8988T (cell line): ENCODE results near the gene ELK1.
A peak's percentile ranks its signal among the peaks of the same experiment; 100 is the strongest.
"Not testable (repeated sequence)": the region's sequence is repeated elsewhere in the genome, so short reads cannot be mapped to it uniquely, and the experiment has no call there.

ENCODE experiments used
- DNase-seq: peaks from one replicate; pipeline ENCODE4 v3.0.0; 2011

Gene ELK1, protein sequence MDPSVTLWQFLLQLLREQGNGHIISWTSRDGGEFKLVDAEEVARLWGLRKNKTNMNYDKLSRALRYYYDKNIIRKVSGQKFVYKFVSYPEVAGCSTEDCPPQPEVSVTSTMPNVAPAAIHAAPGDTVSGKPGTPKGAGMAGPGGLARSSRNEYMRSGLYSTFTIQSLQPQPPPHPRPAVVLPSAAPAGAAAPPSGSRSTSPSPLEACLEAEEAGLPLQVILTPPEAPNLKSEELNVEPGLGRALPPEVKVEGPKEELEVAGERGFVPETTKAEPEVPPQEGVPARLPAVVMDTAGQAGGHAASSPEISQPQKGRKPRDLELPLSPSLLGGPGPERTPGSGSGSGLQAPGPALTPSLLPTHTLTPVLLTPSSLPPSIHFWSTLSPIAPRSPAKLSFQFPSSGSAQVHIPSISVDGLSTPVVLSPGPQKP

DNA sequence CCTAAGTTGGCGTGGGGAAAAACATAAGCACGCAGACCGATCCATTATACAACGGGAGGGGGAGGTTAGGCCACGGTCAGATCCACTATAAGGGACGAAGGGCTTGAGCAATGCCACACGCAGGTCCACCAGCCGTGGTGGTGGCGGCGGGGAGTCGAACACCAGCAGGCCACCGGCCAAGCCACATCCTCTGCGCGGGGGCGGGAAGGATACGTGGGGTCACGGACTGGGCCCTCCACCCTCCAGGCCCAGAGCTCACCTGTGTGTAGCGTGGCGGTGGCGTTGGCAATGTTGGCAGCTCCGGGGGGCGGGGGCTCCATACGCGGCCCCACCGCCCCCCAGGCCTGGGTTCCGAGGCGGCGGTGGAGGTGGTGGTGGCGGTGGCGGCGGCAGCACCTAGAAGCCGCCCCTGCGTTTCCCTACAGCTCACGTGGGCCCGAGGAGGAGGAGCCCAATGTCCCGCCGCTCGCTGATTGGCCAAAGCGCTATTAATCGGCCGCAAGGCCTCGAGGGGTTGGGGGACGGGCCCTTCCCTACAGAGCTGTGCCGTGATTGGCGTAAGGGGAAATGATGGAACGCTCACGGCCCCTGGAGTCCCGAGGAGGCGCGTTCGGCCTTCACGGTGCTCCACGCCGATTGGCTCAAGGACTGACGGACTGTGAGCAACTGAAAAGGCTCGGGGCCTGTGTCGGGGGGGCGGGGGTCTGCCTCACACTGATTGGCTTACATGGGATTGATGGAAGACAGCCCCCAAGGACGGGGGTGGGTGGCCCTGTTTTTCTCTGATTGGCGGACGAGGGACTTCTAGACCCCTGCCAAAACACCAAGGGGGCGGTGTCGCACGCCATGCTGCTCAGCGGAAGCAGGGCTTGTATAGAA is at the start of gene ELK1:
Gene ELK1, minus strand, starts transcription at position 400 of the 879 bp plus-strand sequence. CDS start 9,122 bp downstream, outside the sequence.
- peak; percentile 65 for DNase-seq

DNA sequence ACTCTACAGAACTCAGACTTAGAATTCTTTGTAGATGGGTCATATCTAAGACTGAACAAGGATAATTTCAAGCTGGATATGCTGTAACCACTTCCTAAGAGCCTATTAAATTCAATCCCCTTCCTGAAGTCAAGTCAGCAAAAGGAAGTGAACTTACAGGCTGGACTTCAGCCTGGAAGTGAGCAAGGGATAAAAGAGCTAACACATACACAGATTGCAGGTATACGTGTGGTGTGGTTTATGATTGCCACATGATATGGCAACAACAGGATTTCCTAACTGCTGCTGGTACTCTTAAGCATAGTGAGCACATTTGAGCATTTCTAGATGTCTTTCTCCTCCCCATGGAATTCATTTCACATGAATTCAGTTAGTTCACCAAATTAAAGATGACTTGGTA is 46.8 kb upstream of the ELK1 start:
- DNase-seq = no peak

DNA sequence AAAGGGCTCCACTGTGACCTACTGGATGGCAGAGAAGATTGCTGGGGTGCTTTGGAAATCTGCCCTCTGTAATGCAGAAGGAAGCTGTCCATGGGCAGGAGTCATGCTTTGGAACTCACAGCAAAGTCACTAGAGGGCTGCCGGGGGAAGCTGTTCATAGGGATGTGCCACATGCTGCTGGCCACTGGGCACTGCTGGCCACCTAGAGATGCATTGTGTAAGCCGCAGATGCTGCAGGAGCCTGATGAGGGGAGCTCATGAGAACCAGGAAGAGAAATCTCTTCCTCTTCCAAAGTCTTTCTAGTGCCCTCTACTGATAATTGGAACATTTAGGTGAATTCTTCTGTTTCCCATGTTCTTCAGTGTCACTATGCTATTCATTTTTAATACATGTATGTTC is 39.8 kb upstream of the ELK1 start:
- DNase-seq = no peak

DNA sequence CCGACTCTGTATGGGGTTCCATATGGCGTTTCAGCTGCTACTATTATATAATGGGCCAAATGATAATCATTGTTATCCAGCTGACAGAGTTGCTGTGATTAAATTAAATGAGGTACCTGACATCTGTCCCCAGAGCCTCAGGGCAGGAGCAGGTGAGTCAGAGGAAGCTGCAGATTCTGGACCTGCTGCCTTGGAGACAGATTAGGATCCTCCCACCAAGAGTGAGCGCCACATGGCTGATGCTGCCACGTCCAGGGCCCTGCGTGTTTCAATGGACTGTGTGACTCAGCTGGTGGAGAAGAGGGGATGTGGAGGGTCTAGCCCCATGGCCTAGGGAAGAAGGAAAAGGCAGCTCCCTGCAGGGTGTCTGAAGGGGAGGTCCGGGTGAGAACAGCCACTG is 36.9 kb upstream of the ELK1 start:
- no peak for DNase-seq

DNA sequence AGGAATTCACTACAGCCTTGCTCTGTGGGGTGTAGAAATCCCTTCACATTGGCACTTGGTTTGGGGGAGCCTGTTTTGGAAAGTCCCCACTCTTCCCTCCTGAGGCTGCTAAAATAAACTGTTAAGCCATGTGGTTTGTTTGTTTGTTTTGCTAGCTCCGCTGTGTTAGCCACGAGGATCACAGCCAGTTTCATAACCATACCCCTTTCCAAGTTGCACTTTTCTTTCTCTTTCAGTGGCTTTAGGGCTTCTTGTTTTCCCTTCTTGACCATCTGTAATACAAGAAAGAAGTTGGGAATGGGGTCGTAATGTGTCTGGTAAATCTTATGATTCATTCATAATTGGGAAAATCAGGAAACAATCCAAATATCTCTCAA is 33.5 kb upstream of the ELK1 start:
- no peak for DNase-seq

DNA sequence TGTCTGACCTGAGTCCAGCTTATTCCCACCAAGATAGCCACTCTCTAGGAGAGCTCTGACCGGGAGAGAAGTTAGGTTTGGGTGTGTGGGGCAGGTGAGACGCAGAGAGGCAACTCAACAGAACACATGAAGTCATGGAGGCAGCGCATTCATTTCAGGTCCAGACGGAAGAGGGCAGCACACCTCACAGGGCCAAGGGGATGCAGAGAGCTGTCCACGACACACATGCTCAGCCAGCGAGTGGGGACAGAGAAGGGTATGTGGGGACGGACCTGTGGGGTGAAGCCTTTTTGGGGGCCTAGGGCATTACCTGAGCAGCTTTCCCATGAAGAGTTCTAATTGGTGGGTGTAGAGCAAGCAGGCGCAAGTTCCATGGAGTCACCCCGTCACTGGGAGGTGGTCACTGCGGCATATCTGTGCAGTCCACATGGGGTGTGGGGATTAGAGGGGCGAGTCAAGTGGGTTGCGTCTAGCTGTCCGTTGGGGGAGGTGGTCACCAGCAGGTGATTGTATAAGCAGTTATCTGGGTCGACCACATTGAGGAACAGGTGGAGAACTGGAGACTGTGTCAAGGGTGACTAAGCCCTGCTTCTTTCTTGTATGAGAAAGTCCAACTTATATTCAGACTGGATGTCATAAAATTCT is 32.9 kb upstream of the ELK1 start:
- no peak for DNase-seq

DNA sequence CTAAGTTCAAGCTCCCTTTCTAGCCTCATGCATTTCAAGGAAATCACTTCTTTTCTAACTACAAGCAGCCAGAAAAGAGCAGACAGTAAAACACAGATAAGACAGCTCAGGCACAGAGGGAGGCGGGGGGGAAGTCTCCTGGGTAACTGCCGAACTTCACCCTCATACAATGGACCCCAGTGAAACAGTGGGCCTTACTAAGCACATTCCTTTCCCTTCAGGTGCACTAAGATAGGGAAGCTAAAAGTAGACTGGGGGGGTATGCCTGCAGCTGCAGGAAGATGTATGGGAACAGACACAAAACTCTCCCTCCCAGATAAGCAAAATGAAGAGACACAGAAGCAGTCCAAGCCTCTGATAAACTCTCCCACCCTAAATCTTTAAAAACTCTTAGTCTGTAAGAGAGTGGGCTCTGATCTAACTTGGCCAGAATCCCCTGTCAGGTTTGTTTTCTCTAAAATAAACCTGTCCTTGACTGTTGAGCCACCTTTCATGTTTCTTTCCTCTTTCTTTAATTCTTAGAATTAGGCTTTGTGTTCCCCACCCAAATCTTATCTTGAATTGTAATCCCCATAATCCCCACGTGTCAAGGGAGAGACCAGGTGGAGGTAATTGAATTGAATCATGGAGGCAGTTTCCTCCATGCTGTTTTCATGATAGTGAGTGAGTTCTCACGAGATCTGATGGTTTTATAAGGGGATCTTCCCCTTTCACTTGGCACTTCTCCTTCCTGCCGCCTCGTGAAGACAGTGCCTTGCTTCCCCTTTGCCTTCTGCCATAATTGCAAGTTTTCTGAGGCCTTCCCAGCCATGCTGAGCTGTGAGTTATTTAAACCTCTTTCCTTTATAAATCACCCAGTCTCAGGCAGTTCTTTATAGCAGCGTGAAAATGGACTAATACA is 25.8 kb upstream of the ELK1 start:
- DNase-seq = not testable (repeated sequence)

DNA sequence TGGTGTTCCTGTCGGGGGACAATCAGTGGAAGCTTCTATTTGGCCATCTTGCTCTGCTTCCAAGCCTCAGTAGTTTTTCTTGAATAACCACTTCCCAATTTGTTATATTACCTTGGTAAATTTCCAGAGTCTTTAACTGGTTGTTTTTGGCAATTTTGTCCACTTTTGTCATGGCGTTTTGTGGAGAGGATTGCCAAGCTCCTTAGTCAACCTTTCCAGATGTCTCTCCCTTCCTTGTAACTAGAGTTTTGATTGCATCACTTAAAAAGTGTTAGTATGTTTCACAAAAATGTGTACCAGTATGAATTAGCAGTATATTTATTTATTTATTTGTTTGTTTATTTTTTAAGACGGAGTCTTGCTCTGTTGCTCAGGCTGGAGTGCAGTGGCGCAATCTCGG is 24.4 kb upstream of the ELK1 start:
- DNase-seq = no peak

DNA sequence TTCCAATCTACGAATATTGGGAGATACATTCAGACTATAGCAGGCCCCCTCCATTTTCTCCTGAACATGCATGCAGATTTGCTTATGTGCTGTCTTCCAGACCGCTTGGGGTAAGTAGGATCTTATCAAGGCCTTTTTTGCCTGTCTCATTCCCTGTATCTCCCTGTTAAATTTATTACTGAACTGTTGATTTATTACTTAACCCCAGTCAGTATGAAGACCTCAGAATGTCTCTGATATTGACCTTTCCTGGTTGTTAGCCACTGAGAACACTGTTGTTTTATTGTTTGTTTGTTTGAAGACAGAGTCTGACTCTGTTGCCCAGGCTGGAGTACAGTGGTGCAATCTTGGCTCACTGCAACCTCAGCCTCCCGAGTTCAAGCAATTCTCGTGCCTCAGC is 15.4 kb upstream of the ELK1 start:
- not testable (repeated sequence) for DNase-seq

DNA sequence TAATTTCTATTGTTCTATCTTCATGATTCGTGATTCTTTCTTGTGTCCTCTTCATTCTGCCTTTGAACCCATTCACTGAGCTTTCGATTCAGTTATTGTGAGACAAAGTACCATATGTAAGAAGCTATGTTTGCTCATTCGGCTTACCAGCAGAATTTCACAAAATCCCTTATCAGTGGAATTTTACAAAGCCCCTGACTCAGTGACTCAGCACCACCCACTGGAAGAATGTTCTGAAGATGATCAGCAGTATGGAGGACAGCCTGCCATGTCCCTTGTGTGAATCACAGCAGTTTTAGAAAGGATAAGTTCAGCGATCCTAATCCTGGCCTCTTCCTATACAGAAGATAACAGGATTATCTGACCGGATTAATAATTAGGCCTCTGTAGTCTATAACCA is 14.4 kb upstream of the ELK1 start:
- no peak for DNase-seq

DNA sequence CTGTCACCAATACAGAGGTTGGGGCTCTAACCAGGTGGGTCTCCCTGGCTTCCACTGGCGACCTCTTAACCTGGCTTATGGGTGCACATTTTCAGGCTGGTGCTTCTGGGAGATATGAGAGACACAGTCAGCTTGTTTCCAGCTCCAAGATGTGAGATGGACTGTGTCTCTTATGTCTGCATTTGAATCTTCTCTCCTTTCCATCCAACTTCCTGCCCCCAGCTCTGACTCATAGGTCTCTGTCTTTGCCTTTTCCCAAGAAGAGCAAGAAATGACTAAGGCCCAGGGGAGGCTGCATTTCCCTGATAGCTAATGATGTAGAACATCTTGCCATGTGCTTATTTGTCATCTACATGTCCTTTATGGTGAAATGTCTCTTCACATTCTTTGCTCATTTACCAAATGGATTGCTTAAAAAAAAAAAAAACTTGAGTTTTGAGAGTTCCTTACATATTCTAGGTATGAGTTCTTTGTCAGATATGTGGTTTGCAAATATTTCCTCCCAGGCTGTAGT is 11.8 kb upstream of the ELK1 start:
- no peak for DNase-seq

DNA sequence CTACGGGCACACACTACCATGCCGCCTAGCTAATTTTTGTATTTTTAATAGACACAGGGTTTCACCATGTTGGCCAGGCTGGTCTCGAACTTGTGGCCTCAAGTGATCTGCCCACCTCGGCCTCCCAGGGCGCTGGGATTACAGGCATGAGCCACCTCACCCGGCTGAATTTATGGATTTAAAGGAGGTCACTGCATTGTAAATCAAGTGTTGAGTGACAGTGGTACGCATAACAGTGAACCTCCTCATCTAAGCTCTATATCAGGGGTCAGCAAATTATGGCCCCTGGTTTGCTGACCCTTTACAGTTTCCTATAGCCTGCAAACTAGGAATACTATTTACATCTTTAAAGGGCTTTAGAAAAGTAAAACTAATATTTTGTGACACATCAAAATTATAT is 11.2 kb upstream of the ELK1 start:
- no peak for DNase-seq

DNA sequence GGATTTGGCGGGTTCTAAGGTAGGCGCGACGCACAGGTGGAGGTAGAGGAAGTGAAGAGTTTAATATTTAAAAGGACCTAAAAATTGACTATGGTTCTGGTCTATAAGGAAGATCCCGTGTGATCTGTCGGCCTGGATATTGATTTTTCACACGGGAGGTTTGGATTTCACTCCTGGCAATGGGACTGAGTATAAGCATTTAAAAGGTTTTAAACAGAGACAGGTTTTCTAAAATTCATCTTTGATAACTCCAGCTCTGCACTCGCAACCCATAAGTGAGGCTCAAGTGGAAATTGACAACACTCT is 9.0 kb upstream of the ELK1 start:
- DNase-seq = no peak

DNA sequence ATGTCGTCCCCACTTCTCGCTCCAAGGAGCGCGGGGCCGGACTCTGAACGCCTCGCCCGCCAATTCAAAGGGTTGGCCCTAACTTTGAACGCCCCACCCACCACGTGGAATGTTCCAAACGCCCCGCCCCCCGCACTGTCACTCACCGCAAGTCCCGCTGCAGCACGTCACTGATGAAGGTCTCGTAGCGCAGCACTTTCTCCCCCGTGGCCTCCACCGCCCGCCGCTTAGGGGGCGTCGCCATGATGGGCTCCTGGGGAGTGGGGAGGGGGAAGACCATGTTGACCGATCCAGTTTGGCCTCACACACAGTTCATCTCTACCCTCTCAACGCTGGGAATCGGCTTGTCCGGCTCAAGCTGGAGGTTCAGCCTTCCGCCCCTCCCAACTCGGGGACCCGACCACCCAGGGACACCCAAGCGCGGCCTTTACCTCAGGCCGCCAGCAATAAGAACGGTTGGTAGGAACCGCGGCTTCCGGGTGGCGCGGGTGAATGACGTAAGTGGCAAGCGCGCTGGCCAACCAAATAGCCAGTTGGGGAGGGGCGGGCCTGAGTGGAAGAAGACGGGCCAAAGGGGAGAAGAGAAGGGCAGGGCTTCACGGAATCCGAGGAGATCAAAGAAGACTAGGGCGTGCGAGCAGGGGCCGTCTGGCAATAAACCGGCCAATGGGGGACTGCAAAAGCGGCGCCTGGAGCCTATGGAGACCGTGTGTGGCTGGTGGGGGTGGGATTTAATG is 8.5 kb upstream of the ELK1 start, which contains the start of gene UXT:
Gene UXT, minus strand, starts transcription at position 497 of the 737 bp plus-strand sequence. Its CDS starts 253 bp downstream, at position 244.
- DNase-seq = peak; percentile 44

DNA sequence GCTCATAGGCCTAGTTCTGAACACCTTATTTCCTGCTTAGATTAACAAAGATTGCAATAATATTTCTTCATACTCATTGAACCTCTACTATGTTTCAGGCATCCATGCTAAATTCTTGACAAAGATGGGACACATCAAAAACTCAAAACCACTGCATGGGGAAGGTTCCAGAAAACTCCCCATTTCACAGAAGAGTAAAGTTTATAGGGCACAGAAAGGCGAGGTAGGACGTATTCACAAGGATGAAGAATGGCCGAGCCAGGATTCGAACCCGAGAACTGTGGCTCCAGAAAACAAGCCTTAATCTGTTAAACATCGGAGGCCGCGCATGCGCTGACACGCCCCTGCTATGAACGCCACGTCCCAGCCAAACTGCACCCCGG is 7.9 kb upstream of the ELK1 start:
- no peak for DNase-seq

DNA sequence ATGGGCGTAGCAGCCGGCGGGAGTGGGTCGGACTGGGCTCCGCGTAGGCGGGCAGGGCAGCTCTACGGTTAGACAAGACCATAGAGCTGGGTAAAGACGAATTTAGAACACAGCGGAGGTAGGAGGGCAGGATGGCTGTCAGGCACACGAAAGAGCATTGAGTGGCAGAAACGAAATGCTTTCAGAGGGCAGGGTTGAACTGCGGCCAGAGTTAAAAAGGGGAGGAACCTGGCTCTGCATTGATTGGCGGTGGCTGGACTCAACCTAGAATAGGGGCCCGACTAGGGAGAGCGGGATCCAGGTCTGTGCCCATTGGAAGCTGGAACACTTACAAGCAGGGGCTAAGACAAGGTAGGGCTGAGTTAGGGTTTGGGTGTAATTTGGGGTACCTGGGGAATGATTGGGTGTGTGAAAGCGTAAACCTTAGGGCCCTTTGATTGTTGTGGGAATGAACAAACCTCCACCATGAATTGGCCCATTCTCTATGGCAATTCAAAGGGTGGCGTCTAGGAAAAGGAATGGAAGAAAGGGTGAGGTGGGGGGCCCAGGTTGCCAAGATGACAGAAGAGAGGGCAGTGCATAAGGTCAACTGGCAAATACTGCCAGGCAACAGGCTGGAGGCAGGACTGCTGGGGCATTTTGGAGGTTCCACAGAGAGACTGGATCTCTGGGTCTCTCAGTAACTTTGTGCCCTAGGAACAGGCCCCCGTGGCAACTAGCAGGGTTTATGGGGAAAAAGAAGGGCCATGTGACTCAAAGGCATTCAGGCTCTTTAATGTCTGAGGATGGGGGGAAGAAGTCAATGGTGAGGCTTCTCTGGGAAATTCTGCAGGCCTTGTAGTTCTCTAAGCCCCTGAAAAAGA is 911 bp upstream of the ELK1 start:
- DNase-seq = no peak

DNA sequence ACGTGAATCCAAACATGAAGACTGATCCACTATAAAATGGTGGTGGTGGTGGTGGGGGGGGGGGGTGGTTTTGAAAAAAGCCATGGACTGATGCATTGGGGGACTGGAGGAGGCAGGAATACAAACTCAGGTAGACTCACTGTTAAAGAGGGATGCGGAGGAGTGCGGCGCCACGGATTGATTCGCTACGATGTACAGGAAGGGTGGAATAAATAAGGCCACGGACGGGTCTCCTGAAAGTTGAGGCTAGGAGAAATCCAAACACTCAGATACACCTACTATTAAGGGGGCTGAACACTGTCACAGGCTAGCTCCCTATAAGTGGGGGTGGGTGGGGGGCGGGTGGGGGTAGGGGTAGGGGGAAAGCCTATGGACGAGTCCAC is 591 bp downstream of the ELK1 start:
- DNase-seq = no peak

DNA sequence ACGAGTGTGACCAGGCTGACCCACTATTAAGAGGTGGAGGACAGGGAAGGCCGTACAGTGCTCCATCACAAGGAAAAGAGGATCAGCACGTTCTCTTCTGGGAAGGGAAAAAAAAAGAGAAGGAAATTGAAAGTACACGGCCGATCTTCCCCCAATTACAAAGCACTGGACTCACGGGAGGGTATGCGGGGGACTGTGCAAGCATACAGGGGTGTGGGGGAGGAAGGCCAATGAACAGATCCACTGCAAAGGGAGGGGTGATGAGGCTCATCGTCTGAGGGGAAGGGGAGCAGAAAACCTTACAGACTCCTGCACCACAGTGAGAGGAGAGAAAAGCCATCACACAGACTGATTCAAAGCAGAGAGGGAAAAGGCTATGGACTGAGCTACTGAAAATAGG is 1.1 kb downstream of the ELK1 start:
- no peak for DNase-seq

DNA sequence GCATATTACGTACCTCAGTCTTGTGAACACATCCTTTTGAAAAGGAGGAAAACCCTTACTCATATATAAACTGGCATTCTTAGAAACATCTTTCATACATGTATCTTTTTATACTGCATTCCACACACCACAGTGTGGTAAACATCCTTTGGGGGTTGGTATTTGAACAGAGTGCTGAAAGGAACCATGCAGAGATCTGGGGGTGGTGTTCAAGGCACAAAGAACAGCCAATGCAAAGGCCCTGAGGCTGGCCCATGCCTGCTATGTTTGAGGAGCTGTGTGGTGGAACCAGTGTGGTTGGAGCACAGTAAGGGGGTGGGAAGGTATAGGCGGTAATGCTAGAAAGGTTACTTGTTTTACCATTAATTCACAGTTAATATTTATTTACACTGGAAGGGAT is 2.0 kb downstream of the ELK1 start:
- DNase-seq = no peak

DNA sequence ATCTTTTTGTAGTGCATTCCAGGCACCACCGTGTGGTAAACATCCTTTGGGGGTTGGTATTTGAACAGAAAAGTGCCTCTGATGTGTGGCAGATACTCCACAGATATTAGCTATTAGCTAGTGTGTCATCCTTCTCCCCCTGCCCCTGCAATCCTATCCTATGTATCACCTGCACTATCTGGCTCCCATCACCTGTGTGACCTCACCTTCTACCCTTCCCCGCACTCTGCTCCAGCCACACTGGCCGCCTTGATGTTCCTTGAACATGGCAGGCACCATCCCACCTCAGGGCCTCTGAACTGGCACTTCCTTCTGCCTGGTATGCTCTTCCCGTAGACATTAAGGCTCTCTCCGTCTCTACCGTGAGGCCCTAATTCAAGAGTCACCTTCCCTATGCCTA is 3.7 kb downstream of the ELK1 start:
- DNase-seq = no peak

DNA sequence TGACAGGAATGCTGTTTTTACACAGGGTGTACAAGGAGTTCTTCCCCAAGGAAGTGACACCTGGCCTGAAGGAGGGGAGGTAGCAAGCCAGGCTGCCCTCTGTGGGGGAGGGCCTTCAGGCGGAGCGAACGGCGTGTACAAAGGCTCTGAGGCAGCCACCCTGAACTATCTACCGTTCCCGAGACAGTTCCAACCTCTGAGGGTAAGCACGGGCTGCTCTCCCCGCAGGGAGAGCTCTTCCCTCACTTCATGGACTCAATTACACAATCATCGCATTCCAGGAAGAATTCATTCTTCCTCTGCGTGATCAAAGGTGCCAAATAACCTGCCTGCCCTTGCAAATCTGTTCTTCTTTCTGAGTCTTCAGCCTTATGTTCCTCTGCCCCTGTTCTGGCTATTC is 4.8 kb downstream of the ELK1 start:
- DNase-seq = no peak
